ENCODE data around the gene TYROBP.

GRCh38 chr19:35869327-35870123 is 38.6 kb downstream of the TYROBP start:
- TF ChIP-seq CTCF (IDR thresholded peaks at IDR 0.05; ENCODE audit: control extremely low read depth in 1 of 3, insufficient read depth in 1 of 3, low read depth in 1 of 3, low read length in 3 of 3) (0 out of 4 replicates have a peak, but pooled peaks of 1 of the 3 experiments have one; percentile 4), GABPA (IDR thresholded peaks at IDR 0.05; ENCODE audit: borderline replicate concordance, insufficient read depth, low read length) (no peak), NRF1 (IDR thresholded peaks at IDR 0.05; ENCODE audit: low read depth, low read length) (peak; percentile 16; the same call in 1 of the 2 replicates)

All from H1 (cell line).